SK-N-SH (cell line): ENCODE data around the gene NTSR1. TPM values are rescaled to one million over a fixed set of nuclear protein-coding genes. Genes with fewer than 3 reads are reported as not detected.

Experiments used
- CTCF ChIA-PET: fragments of 300-600, 350-600 bp; formaldehyde crosslinking; extraction: SDS; loops from one replicate; lab custom pipeline; 2021; lab: Yijun Ruan, JAX
- POLR2A ChIA-PET: fragments of 350-600 bp; sonication (Branson Sonifier 250); formaldehyde crosslinking; extraction: SDS; loops from one replicate; lab custom pipeline; 2020; ENCODE audit warnings: antibody characterized with exemption, inconsistent platforms; lab: Yijun Ruan, JAX
- DNase-seq: peaks from one replicate; pipeline ENCODE4 v3.0.0; 2012
- H2AFZ ChIP-seq: fragments of 200-600 bp; sonication (generic); 2 replicates; pipeline ENCODE4 v1.8.1; 2016; ENCODE audit warnings: antibody characterized with exemption, mild to moderate bottlenecking, low read depth
- H3F3A ChIP-seq: fragments of 200-600 bp; sonication (generic); replicated peaks from 2 replicates; pipeline ENCODE3; 2016; ENCODE audit warnings: antibody characterized with exemption, mild to moderate bottlenecking; ENCODE audit not compliant: insufficient read depth
- H3K27ac ChIP-seq, 2 experiments: fragments of 200-500 bp in 1 of 2; fragments of 200-600 bp in 1 of 2; sonication (Bioruptor generic) in 1 of 2; sonication (generic), shearing (Covaris generic) in 1 of 2; 2 replicates each; pipeline versions ENCODE4 v1.5.1 to v1.6.1; 2014 to 2016; ENCODE audit warnings: low read depth in 2 of 2, inconsistent platforms in 1 of 2, low read length in 1 of 2, mild to moderate bottlenecking in 1 of 2, mixed read lengths in 1 of 2
- H3K27me3 ChIP-seq: fragments of 200-600 bp; sonication (generic), shearing (Covaris generic); 2 replicates; pipeline ENCODE4 v1.6.1; 2016; ENCODE audit warnings: mixed run types; ENCODE audit not compliant: insufficient read depth
- H3K36me3 ChIP-seq, 2 experiments: fragments of 200-500 bp in 1 of 2; fragments of 200-600 bp in 1 of 2; sonication (Bioruptor generic) in 1 of 2; sonication (generic) in 1 of 2; replicated peaks in 1 of 2; 2 replicates each; pipeline versions ENCODE3 to v1.5.1; 2014 to 2016; ENCODE audit warnings: low read length in 1 of 2, mild to moderate bottlenecking in 1 of 2; ENCODE audit not compliant: insufficient read depth in 2 of 2, control insufficient read depth in 1 of 2
- H3K4me1 ChIP-seq, 2 experiments: fragments of 200-500 bp in 1 of 2; fragments of 200-600 bp in 1 of 2; sonication (Bioruptor generic) in 1 of 2; sonication (generic), shearing (Covaris generic) in 1 of 2; 2 replicates each; pipeline versions ENCODE4 v1.5.1 to v1.6.1; 2014 to 2016; ENCODE audit warnings: low read depth in 1 of 2, low read length in 1 of 2, mixed run types in 1 of 2; ENCODE audit not compliant: insufficient read depth in 2 of 2, control insufficient read depth in 1 of 2
- H3K4me2 ChIP-seq: fragments of 200-600 bp; sonication (generic), shearing (Covaris generic); 2 replicates; pipeline ENCODE4 v1.6.1; 2017; ENCODE audit warnings: mixed run types
- H3K4me3 ChIP-seq, 2 experiments: fragments of 200-500 bp in 1 of 2; fragments of 200-600 bp in 1 of 2; sonication (Bioruptor generic) in 1 of 2; sonication (generic), shearing (Covaris generic) in 1 of 2; 2 replicates each; pipeline versions ENCODE4 v1.5.1 to v1.8.1; 2014 to 2016; ENCODE audit warnings: low read depth in 2 of 2, inconsistent platforms in 1 of 2, low read length in 1 of 2, mild to moderate bottlenecking in 1 of 2, mixed read lengths in 1 of 2, moderate library complexity in 1 of 2
- H3K79me2 ChIP-seq: fragments of 200-600 bp; sonication (generic); 2 replicates; pipeline ENCODE4 v1.8.1; 2017; ENCODE audit warnings: mild to moderate bottlenecking; ENCODE audit not compliant: insufficient read depth
- H3K9ac ChIP-seq: fragments of 200-600 bp; sonication (generic); 2 replicates; pipeline ENCODE4 v1.6.1; 2017; ENCODE audit warnings: mixed run types
- H3K9me2 ChIP-seq: fragments of 200-600 bp; sonication (generic); 2 replicates; pipeline ENCODE4 v1.6.1; 2017; ENCODE audit warnings: mixed run types
- H3K9me3 ChIP-seq: fragments of 200-600 bp; sonication (generic); 2 replicates; pipeline ENCODE4 v1.6.1; 2017; ENCODE audit warnings: mixed run types, mild to moderate bottlenecking, moderate library complexity
- H4K20me1 ChIP-seq: fragments of 200-600 bp; sonication (generic); 2 replicates; pipeline ENCODE4 v1.6.1; 2017; ENCODE audit warnings: mild to moderate bottlenecking, mixed run types; ENCODE audit not compliant: insufficient read depth
- EP300 ChIP-seq, 2 experiments: IDR thresholded peaks; 2 replicates each; pipeline versions ENCODE4 v1.4.0 to v1.6.1; 2012; ENCODE audit warnings: borderline replicate concordance in 1 of 2, low read depth in 1 of 2, low read length in 1 of 2
- EZH2phosphoT487 ChIP-seq: fragments of 200-600 bp; sonication (generic); IDR thresholded peaks from 2 replicates; pipeline ENCODE4 v1.6.1; 2017; ENCODE audit warnings: low read depth, mixed run types, mild to moderate bottlenecking, antibody characterized with exemption, moderate library complexity, borderline replicate concordance
- FOSL2 ChIP-seq: IDR thresholded peaks from 2 replicates; pipeline ENCODE4 v1.4.0; 2012; ENCODE audit warnings: low read depth, mild to moderate bottlenecking, moderate library complexity, borderline replicate concordance
- FOXM1 ChIP-seq: IDR thresholded peaks from 2 replicates; pipeline ENCODE4 v1.4.0; 2012; ENCODE audit warnings: low read depth, mild to moderate bottlenecking
- GABPA ChIP-seq: IDR thresholded peaks from 2 replicates; pipeline ENCODE4 v1.4.0; 2012; ENCODE audit warnings: low read depth, mild to moderate bottlenecking
- GATA2 ChIP-seq: sonication (generic); formaldehyde crosslinking; IDR thresholded peaks from 2 replicates; pipeline ENCODE4 v1.5.0; 2020; ENCODE audit warnings: mild to moderate bottlenecking, missing genetic modification reagents
- IRF3 ChIP-seq: fragments of 150-350 bp; IDR thresholded peaks from 2 replicates; pipeline ENCODE4 v1.6.1; 2016; ENCODE audit warnings: mild to moderate bottlenecking, low read depth, low read length
- JUND ChIP-seq: IDR thresholded peaks from 2 replicates; pipeline ENCODE4 v1.4.0; 2012
- MEF2A ChIP-seq: IDR thresholded peaks from 2 replicates; pipeline ENCODE4 v1.4.0; 2012; ENCODE audit warnings: low read depth, borderline replicate concordance
- NRF1 ChIP-seq: IDR thresholded peaks from 2 replicates; pipeline ENCODE4 v1.6.1; 2012; ENCODE audit warnings: low read depth, mild to moderate bottlenecking, low read length
- RAD21 ChIP-seq: IDR thresholded peaks from 2 replicates; pipeline ENCODE4 v1.6.1; 2012; ENCODE audit warnings: mild to moderate bottlenecking, low read length
- SMC3 ChIP-seq: IDR thresholded peaks from 2 replicates; pipeline ENCODE4 v1.6.1; 2012; ENCODE audit warnings: low read depth, low read length, improper control_type of control experiment
- TAF1 ChIP-seq: IDR thresholded peaks from 2 replicates; pipeline ENCODE4 v1.6.1; 2012; ENCODE audit warnings: low read depth, mild to moderate bottlenecking, low read length, moderate library complexity, borderline replicate concordance
- TCF12 ChIP-seq: IDR thresholded peaks from 2 replicates; pipeline ENCODE4 v1.4.0; 2012
- TEAD4 ChIP-seq: IDR thresholded peaks from 2 replicates; pipeline ENCODE4 v1.4.0; 2012; ENCODE audit warnings: mild to moderate bottlenecking, borderline replicate concordance; ENCODE audit not compliant: insufficient read depth
- ZBTB33 ChIP-seq: IDR thresholded peaks from 2 replicates; pipeline ENCODE4 v1.4.0; 2012; ENCODE audit warnings: low read depth, borderline replicate concordance
- WGBS: methylation state at CpG from one replicate; pipeline ENCODE4 v1.1.6; 2017; ENCODE audit warnings: low lambda C conversion rate; 5-methylcytosine and 5-hydroxymethylcytosine counted together
- polyA plus RNA-seq, 3 experiments: library from polyadenylated mRNA; depleted of rRNA; stranded (reverse); fragments of >200 nt; gene quantifications; 2 replicates each; pipeline ENCODE4 v1.2.3, GENCODE V29; 2012
- TF ChIP-seq, protein P1 (sequence below): IDR thresholded peaks from 2 replicates; pipeline ENCODE4; 2012
- TF ChIP-seq, protein P2 (sequence below): fragments of 200-600 bp; sonication (generic); IDR thresholded peaks from 2 replicates; pipeline ENCODE4 v1.6.1; 2017; ENCODE audit warnings: antibody characterized with exemption, mild to moderate bottlenecking, moderate library complexity
- TF ChIP-seq, protein P3 (sequence below): IDR thresholded peaks from 2 replicates; pipeline ENCODE4 v1.4.0; 2012; ENCODE audit warnings: low read depth

Gene NTSR1
- polyA plus RNA-seq, 1 of the 3 experiments (the other 2 are of a cell fraction): 8.2 TPM

GRCh38 chr20:62668441-62669027 is 40.1 kb upstream of the NTSR1 start (continued):
- TF ChIP-seq GATA2 (CRISPR knock-in tag) (no peak), MEF2A (no peak), EP300 (IDR thresholded peaks at IDR 0.05; ENCODE audit: borderline replicate concordance in 1 of 2, low read depth in 1 of 2, low read length in 1 of 2) (no peak), GABPA (no peak), TAF1 (no peak), TCF12 (no peak), SMC3 (peak; percentile 96), EZH2phosphoT487 (no peak), JUND (no peak), NRF1 (0 out of 2 replicates have a peak, but pooled peaks have one; percentile 16)
- TF ChIP-seq, all 33 proteins: peak for 4

- Histone ChIP-seq H3F3A (no peaks in the 10 kb centered on the region), H3K79me2 (no peaks in the 10 kb centered on the region), H3K9me2 (no peaks in the 10 kb centered on the region), H3K9ac (no peak overlapping the region), H3K36me3 (no peaks in the 10 kb centered on the region), H3K27me3 (no peaks in the 10 kb centered on the region), H3K4me2 (no peak overlapping the region), H3K27ac (no peak overlapping the region), H4K20me1 (no peaks in the 10 kb centered on the region), H3K9me3 (no peaks in the 10 kb centered on the region), H2AFZ (no peak overlapping the region), H3K4me1 (no peaks in the 10 kb centered on the region; a peak in 1 of 4 replicates), H3K4me3 (no peak overlapping the region)
- POLR2A ChIA-PET: no interaction called here
- WGBS: 90% methylated on average over 10 of the region's 10 CpGs
- DNase-seq: no peak
- TF ChIP-seq RAD21 (no peak), IRF3 (no peak), MEF2A (no peak), TAF1 (no peak), NRF1 (no peak), ZBTB33 (no peak), EP300 (IDR thresholded peaks at IDR 0.05; ENCODE audit: borderline replicate concordance in 1 of 2, low read depth in 1 of 2, low read length in 1 of 2) (no peak), FOXM1 (no peak), FOSL2 (no peak), TEAD4 (no peak), GABPA (no peak)
- TF ChIP-seq, protein P1, sequence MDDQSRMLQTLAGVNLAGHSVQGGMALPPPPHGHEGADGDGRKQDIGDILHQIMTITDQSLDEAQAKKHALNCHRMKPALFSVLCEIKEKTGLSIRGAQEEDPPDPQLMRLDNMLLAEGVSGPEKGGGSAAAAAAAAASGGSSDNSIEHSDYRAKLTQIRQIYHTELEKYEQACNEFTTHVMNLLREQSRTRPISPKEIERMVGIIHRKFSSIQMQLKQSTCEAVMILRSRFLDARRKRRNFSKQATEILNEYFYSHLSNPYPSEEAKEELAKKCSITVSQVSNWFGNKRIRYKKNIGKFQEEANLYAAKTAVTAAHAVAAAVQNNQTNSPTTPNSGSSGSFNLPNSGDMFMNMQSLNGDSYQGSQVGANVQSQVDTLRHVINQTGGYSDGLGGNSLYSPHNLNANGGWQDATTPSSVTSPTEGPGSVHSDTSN: no peak
- TF ChIP-seq, protein P2, sequence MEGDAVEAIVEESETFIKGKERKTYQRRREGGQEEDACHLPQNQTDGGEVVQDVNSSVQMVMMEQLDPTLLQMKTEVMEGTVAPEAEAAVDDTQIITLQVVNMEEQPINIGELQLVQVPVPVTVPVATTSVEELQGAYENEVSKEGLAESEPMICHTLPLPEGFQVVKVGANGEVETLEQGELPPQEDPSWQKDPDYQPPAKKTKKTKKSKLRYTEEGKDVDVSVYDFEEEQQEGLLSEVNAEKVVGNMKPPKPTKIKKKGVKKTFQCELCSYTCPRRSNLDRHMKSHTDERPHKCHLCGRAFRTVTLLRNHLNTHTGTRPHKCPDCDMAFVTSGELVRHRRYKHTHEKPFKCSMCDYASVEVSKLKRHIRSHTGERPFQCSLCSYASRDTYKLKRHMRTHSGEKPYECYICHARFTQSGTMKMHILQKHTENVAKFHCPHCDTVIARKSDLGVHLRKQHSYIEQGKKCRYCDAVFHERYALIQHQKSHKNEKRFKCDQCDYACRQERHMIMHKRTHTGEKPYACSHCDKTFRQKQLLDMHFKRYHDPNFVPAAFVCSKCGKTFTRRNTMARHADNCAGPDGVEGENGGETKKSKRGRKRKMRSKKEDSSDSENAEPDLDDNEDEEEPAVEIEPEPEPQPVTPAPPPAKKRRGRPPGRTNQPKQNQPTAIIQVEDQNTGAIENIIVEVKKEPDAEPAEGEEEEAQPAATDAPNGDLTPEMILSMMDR: no peak
- TF ChIP-seq, protein P3, sequence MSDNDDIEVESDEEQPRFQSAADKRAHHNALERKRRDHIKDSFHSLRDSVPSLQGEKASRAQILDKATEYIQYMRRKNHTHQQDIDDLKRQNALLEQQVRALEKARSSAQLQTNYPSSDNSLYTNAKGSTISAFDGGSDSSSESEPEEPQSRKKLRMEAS: no peak
- CTCF ChIA-PET: interaction anchor here (0.6 to 9.1 kb wide), 10 partner anchors 9 to 161 kb away, joined by 3 to 162 read pairs (median 4); no protein-coding TSS in a partner anchor
These were observed 39.4 kb upstream of the NTSR1 start for GRCh38 chr20:62669249-62669648.
